Prostate gland (tissue), 2 donors: ENCODE data around the gene RCAN3. TPM values are rescaled to one million over a fixed set of nuclear protein-coding genes. Genes with fewer than 3 reads are reported as not detected.
A peak's percentile ranks its signal among the peaks of the same experiment; 100 is the strongest.
"Not testable (repeated sequence)": the region's sequence is repeated elsewhere in the genome, so short reads cannot be mapped to it uniquely, and the experiment has no call there.

Experiments
- DNase-seq: peaks from one replicate; pipeline ENCODE4 v3.0.0-alpha.2; 2019; ENCODE audit warnings: low spot score
- H3K27ac ChIP-seq, 2 donors: fragments of 200-600 bp; sonication (generic); 2 replicates each; pipeline ENCODE4 v1.5.1; 2017 to 2019
- H3K27me3 ChIP-seq: fragments of 200-600 bp; sonication (generic); replicated peaks from 2 replicates; pipeline ENCODE4 v1.5.1; 2019; ENCODE audit not compliant: insufficient read depth
- H3K36me3 ChIP-seq, 2 donors: fragments of 200-600 bp; sonication (generic); 1 replicate in 1 of 2; 2 replicates in 1 of 2; pipeline versions ENCODE4 v1.5.1 to v1.8.1; 2017 to 2019
- H3K4me1 ChIP-seq: fragments of 200-600 bp; sonication (generic); replicated peaks from 2 replicates; pipeline ENCODE4 v1.5.1; 2019
- H3K4me3 ChIP-seq, 2 donors: fragments of 200-600 bp; sonication (generic); 2 replicates each; pipeline ENCODE4 v1.5.1; 2017 to 2019
- H3K9me3 ChIP-seq: fragments of 200-600 bp; sonication (generic); 2 replicates; pipeline ENCODE4 v1.5.1; 2017
- POLR2A ChIP-seq: fragments of 450-650 bp; IDR thresholded peaks from one replicate; pipeline ENCODE4 v1.6.1; 2016; ENCODE audit warnings: antibody characterized with exemption, mild to moderate bottlenecking
- POLR2AphosphoS5 ChIP-seq: sonication (generic); formaldehyde crosslinking; IDR thresholded peaks from one replicate; pipeline ENCODE4 v1.6.1; 2017; ENCODE audit warnings: antibody characterized with exemption
- WGBS: methylation state at CpG from one replicate; pipeline ENCODE4 v1.1.5; 2018; 5-methylcytosine and 5-hydroxymethylcytosine counted together
- intact Hi-C: fragments of 100-400 bp; cut with DNase I; formaldehyde crosslinking; loops from one replicate; pipeline ENCODE4 v1.14.2; 2022
- total RNA-seq, 2 donors: library from RNA; depleted of rRNA; stranded (reverse); fragments of >200 nt; gene quantifications; one replicate each; pipeline ENCODE4 v1.1.0, GENCODE V29; 2016
- TF ChIP-seq, protein P1 (sequence below), 4 experiments: fragments of 200-600 bp in 2 of 4; fragments of 450-650 bp in 2 of 4; sonication (generic) in 2 of 4; IDR thresholded peaks; 1 replicate in 3 of 4; 2 replicates in 1 of 4; pipeline ENCODE4 v1.5.1; 2016 to 2019; ENCODE audit warnings: antibody characterized with exemption in 4 of 4, mild to moderate bottlenecking in 2 of 4, moderate library complexity in 2 of 4

The RCAN3 gene
- total RNA-seq, 2 donors from 2014 or later, result 50.8 to 238 TPM

GRCh38 chr1:24508911-24509310, 6.3 kb downstream of the RCAN3 start:
- no peak overlapping the region for H3K27ac ChIP-seq
- no peaks in the 10 kb centered on the region for H3K36me3 ChIP-seq
- WGBS, result 89% methylated on average over 5 of the region's 5 CpGs
- H3K4me3 ChIP-seq, result no peak overlapping the region
- intact Hi-C loops, result no loop called here
- TF ChIP-seq POLR2AphosphoS5, result no peak
- no peak for TF ChIP-seq POLR2A
- TF ChIP-seq, protein P1, sequence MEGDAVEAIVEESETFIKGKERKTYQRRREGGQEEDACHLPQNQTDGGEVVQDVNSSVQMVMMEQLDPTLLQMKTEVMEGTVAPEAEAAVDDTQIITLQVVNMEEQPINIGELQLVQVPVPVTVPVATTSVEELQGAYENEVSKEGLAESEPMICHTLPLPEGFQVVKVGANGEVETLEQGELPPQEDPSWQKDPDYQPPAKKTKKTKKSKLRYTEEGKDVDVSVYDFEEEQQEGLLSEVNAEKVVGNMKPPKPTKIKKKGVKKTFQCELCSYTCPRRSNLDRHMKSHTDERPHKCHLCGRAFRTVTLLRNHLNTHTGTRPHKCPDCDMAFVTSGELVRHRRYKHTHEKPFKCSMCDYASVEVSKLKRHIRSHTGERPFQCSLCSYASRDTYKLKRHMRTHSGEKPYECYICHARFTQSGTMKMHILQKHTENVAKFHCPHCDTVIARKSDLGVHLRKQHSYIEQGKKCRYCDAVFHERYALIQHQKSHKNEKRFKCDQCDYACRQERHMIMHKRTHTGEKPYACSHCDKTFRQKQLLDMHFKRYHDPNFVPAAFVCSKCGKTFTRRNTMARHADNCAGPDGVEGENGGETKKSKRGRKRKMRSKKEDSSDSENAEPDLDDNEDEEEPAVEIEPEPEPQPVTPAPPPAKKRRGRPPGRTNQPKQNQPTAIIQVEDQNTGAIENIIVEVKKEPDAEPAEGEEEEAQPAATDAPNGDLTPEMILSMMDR (IDR thresholded peaks at IDR 0.05), result no peak
- no peaks in the 10 kb centered on the region for H3K4me1 ChIP-seq
- H3K27me3 ChIP-seq, result no peaks in the 10 kb centered on the region
- DNase-seq, result no peak
- H3K9me3 ChIP-seq, result no peaks in the 10 kb centered on the region

GRCh38 chr1:24513706-24514105, 11.1 kb downstream of the RCAN3 start:
- Histone ChIP-seq H3K4me3 (no peak overlapping the region), H3K9me3 (no peaks in the 10 kb centered on the region), H3K4me1 (no peaks in the 10 kb centered on the region), H3K27me3 (no peaks in the 10 kb centered on the region), H3K36me3 (no peaks in the 10 kb centered on the region), H3K27ac (peak overlapping the region in 1 of 2 donors; percentile 21)
- no peak for TF ChIP-seq POLR2A
- TF ChIP-seq, protein P1 (IDR thresholded peaks at IDR 0.05), result no peak
- no peak for TF ChIP-seq POLR2AphosphoS5
- DNase-seq, result no peak
- WGBS, result 54% methylated on average over 2 of the region's 2 CpGs
- intact Hi-C loops, result no loop called here

DNA sequence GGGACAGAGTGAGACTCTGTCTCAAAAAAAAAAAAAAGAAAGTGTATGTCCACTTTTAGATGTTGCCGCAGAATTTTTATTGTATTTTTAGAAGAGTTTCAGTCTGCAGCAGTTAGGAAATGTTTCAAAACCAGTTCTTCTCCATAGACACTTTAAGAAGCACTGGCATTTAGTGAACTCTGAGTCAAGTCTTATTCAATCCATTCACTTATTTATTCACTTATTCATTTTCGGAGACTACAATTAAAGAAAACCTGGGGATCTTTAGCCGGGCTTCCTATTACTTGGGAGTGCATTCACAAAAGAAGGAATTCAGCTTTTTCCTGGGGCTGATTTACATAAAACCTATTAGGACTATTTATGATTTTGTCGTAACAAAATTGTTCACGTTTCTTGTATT, 12.3 kb downstream of the RCAN3 start:
- intact Hi-C loops, result no loop called here
- Histone ChIP-seq H3K27me3 (no peaks in the 10 kb centered on the region), H3K4me1 (no peaks in the 10 kb centered on the region), H3K36me3 (no peaks in the 10 kb centered on the region), H3K9me3 (no peaks in the 10 kb centered on the region), H3K4me3 (no peak overlapping the region), H3K27ac (no peak overlapping the region)
- DNase-seq, result no peak
- WGBS, result 82% methylated on average over 5 of the region's 5 CpGs
- TF ChIP-seq POLR2A (no peak), POLR2AphosphoS5 (no peak)
- TF ChIP-seq, protein P1 (IDR thresholded peaks at IDR 0.05), result no peak

DNA sequence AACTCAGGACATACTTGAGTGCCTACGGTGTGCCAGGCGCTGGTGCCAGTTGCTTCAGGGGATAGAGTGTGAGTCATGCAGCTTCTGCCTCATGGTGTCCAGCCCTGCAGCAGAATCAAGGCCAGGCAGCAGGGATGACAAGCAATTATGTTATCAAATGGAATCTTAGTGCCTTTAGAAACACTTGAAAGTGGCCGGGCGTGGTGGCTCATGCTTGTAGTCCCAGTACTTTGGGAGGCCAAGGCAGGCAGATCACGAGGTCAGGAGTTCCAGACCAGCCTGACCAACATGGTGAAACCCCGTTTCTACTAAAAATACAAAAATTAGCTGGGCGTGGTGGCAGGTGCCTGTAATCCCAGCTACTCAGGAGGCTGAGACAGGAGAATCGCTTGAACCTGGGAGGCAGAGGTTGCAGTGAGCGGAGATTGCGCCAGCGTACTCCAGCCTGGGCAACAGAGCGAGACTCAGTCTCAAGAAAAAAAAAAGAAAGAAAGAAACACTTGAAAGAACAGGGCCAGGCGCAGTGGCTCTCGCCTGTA, 13.1 kb downstream of the RCAN3 start:
- H3K27me3 ChIP-seq, intact Hi-C loops, H3K4me1 ChIP-seq, H3K36me3 ChIP-seq, H3K9me3 ChIP-seq, H3K4me3 ChIP-seq: not testable (repeated sequence)
- H3K27ac ChIP-seq, result peak overlapping the region in 1 of 2 donors; percentile 41
- DNase-seq, result peak; percentile 41
- 79% methylated on average over 14 of the region's 14 CpGs for whole genome bisulfite sequencing

DNA sequence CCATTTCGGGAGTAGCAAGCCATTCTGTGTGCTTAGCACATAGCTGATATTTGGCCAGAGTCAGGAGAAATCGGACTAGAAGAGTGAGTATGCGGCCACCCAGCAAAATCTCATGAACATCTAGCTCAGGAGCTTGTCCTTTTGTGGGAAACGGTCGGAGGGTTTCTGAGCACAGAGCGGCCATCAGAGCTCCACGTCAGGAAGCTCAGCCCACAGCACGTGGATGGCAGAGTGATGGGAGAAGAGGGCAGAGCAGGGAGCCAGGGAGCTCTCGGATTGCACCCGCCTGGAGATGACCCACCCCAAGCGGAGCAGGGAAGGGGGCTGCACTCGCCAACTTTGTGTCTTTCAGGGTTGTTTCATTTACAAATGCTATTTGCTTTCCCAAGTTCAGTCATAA, 13.9 kb downstream of the RCAN3 start:
- H3K36me3 ChIP-seq, result no peaks in the 10 kb centered on the region
- DNase-seq, result no peak
- no peak overlapping the region for H3K4me3 ChIP-seq
- H3K27ac ChIP-seq, result no peak overlapping the region
- TF ChIP-seq, protein P1 (IDR thresholded peaks at IDR 0.05), result no peak
- TF ChIP-seq POLR2AphosphoS5 (no peak), POLR2A (no peak)
- 82% methylated on average over 12 of the region's 12 CpGs for whole genome bisulfite sequencing
- H3K27me3 ChIP-seq, result no peaks in the 10 kb centered on the region
- no peaks in the 10 kb centered on the region for H3K9me3 ChIP-seq
- intact Hi-C loops, result no loop called here
- H3K4me1 ChIP-seq, result no peaks in the 10 kb centered on the region
